Astrocyte of the cerebellum (primary cell): Measurements from ENCODE around the gene RNF224.

Experiments
- DNase-seq: peaks from one replicate; pipeline ENCODE4 v3.0.0-alpha.2; 2011; ENCODE audit warnings: low read depth
- H3K4me3 ChIP-seq: 2 replicates; pipeline ENCODE4 v1.5.1; 2011; ENCODE audit warnings: mild to moderate bottlenecking, low read depth, low read length, moderate library complexity
- CTCF ChIP-seq: IDR thresholded peaks from 2 replicates; pipeline ENCODE4 v1.5.1; 2012; ENCODE audit warnings: low read length, low read depth, moderate library complexity, mild to moderate bottlenecking; ENCODE audit errors: missing control alignments
- in situ Hi-C: cut with HindIII; loops from 2 replicates; pipeline ENCODE4 v1.10.0; 2017; ENCODE audit warnings: low sequenced_read_pairs

RNF224 gene

GRCh38 chr9:137227054-137227852 is at the start of gene RNF224:
TSS of gene RNF224 (plus strand) at chr9:137227502. CDS start at chr9:137228336, 834 bp downstream.
- TF ChIP-seq CTCF, result peak; percentile 85
- no peak within 1 kb of the TSS for H3K4me3 ChIP-seq
- DNase-seq, result peak; percentile 44
- in situ Hi-C loops, result no loop called here

- TF ChIP-seq CTCF, result no peak
- no peak for DNase-seq
- H3K4me3 ChIP-seq, result no peak overlapping the region
- in situ Hi-C loops, result no loop called here
These were observed 48.9 kb upstream of the RNF224 start for GRCh38 chr9:137178201-137178938.

DNA sequence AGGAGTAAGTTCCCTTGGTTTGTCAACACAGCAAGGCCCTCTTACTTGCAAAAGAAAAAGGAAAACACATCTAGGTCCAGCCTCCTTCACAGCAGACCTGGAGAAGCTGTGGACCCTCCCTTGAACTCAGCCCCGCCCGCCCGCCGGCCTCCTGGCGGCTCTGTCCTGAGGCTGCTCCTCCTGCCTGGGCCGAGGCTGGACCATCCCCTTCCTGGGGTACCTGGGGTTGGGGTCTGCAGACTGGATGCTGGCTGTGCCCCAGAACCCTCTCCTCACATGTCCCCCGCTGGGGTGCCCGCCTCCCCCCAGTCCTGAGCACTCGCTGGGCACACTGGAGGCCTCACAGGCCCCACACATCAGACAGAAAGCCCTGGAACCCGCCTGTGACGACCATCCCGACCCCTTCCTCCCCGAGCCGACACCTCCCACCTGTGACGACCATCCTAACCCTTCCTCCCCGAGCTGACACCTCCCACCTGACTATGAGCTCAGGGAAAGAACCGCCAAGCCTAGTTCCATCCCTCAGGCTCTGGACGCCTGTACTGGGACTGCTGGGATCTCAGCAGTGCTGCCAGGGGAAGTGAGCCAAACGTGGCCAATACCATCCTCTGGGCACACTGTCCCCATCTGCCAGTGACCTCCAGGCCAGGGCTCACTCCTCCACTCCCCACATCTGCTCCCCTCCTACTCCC is 48.2 kb upstream of the RNF224 start:
- H3K4me3 ChIP-seq, result no peak overlapping the region
- in situ Hi-C loops, result no loop called here
- no peak for DNase-seq
- TF ChIP-seq CTCF, result no peak

DNA sequence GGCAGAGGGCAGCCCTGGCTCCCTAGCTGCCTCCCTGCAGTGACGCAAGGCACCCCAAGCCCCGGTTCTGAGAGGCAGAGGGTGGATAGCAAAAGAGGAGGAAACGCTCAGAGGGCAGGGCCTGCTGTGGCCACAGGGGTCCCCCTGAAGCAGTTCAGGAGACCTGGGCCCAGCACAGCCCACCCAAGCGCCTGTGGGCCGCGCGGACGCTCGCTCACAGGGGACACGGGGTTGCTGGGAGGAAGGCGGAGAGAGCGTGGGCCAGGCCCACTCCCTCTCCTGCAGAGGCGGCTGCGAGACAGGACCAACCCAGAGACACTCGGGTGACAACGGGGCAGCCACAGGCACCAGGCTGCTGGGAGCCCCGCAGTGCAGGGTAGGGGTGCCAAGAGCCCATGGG is 47.5 kb upstream of the RNF224 start:
- in situ Hi-C loops, result no loop called here
- no peak for TF ChIP-seq CTCF
- no peak overlapping the region for H3K4me3 ChIP-seq
- DNase-seq, result no peak

- in situ Hi-C loops, result no loop called here
- TF ChIP-seq CTCF, result no peak
- H3K4me3 ChIP-seq, result no peak overlapping the region
- no peak for DNase-seq
These were observed 46.8 kb upstream of the RNF224 start for GRCh38 chr9:137180491-137180890.

DNA sequence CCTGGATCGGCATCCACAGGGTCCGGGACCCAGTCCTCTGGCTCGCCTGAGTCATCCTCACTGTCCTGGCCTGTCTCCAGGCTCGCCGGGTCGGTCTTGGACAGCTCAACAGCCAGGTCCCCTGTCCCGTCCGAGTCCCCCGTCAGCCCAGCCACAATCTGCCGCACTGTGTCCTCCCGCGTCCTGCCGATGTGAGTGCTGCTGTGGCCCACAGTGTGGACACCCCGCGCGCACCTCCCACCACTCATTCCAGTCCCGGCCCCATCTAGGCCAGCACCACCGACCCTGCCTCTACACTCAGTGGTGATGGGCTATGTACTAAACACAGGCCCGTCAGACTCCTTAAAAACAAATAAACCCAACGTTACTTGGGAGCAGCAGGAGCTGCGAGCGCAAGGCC is 45.6 kb upstream of the RNF224 start:
- in situ Hi-C loops, result no loop called here
- no peak overlapping the region for H3K4me3 ChIP-seq
- no peak for TF ChIP-seq CTCF
- DNase-seq, result no peak
